ENCODE results near the gene RASGRP2.

- TF ChIP-seq CTCF (conservative IDR thresholded peaks at IDR 0.05), result 0 out of 2 replicates have a peak, but pooled peaks have one; percentile 24
- TF ChIP-seq ZFX (IDR thresholded peaks at IDR 0.05), result no peak
These were observed at the start of gene RASGRP2 for GRCh38 chr11:64743591-64744543.

Measured in C4-2B (cell line).